Karpas-422 (cell line): ENCODE results near the gene USP34. TPM values are rescaled to one million over a fixed set of nuclear protein-coding genes. Genes with fewer than 3 reads are reported as not detected.

Experiments
- DNase-seq: peaks from one replicate; pipeline ENCODE4 v3.0.0-alpha.2; 2015
- H2AFZ ChIP-seq: fragments of 200-600 bp; sonication (generic); 2 replicates; pipeline ENCODE4 v1.6.1; 2014; ENCODE audit warnings: antibody characterized with exemption, low read length, mixed read lengths
- H3K27ac ChIP-seq: fragments of 200-600 bp; sonication (generic); 2 replicates; pipeline ENCODE4 v1.5.1; 2014; ENCODE audit warnings: mild to moderate bottlenecking, low read length, moderate library complexity
- H3K27me3 ChIP-seq: fragments of 200-600 bp; sonication (generic); 2 replicates; pipeline ENCODE4 v1.6.1; 2014; ENCODE audit warnings: low read length, mixed read lengths
- H3K36me3 ChIP-seq: fragments of 200-600 bp; sonication (generic); 2 replicates; pipeline ENCODE4 v1.6.1; 2014; ENCODE audit warnings: low read length, mixed read lengths; ENCODE audit not compliant: insufficient read depth
- H3K4me1 ChIP-seq: fragments of 200-600 bp; sonication (generic); 2 replicates; pipeline ENCODE4 v1.6.1; 2014; ENCODE audit warnings: mild to moderate bottlenecking, low read length, mixed read lengths
- H3K4me2 ChIP-seq: fragments of 200-600 bp; sonication (generic); 2 replicates; pipeline ENCODE4 v1.6.1; 2014; ENCODE audit warnings: low read length, low read depth, mild to moderate bottlenecking; ENCODE audit not compliant: poor library complexity, severe bottlenecking
- H3K4me3 ChIP-seq: fragments of 200-600 bp; sonication (generic); 2 replicates; pipeline ENCODE4 v1.5.1; 2014; ENCODE audit warnings: mild to moderate bottlenecking, antibody characterized with exemption, low read length, mixed read lengths
- H3K79me2 ChIP-seq: fragments of 200-600 bp; sonication (generic); 2 replicates; pipeline ENCODE4 v1.6.1; 2014; ENCODE audit warnings: mild to moderate bottlenecking, low read length, mixed read lengths
- H3K9ac ChIP-seq: fragments of 200-600 bp; sonication (generic); 2 replicates; pipeline ENCODE4 v1.6.0; 2014; ENCODE audit warnings: low read length
- H3K9me2 ChIP-seq: fragments of 200-600 bp; sonication (generic), shearing (Covaris generic); replicated peaks from 2 replicates; pipeline ENCODE4 v1.6.0; 2014; ENCODE audit warnings: mild to moderate bottlenecking, low read length, moderate library complexity; ENCODE audit not compliant: insufficient read depth
- H3K9me3 ChIP-seq: fragments of 300-700, 200-600 bp; sonication (generic); 2 replicates; pipeline ENCODE4 v1.6.1; 2014; ENCODE audit warnings: low read length, mixed read lengths
- H4K20me1 ChIP-seq: fragments of 200-600 bp; sonication (generic); 2 replicates; pipeline ENCODE4 v1.6.1; 2014; ENCODE audit warnings: mild to moderate bottlenecking, antibody characterized with exemption, low read length, low read depth; ENCODE audit not compliant: insufficient read depth
- total RNA-seq: library from RNA; depleted of rRNA; stranded (reverse); fragments of >200 nt; shearing (Covaris generic); gene quantifications from 2 replicates; pipeline ENCODE4 v1.2.3, GENCODE V29; 2014; ENCODE audit warnings: low replicate concordance

The USP34 gene
- total RNA-seq, 1 experiment from 2014 or later: 376 TPM

DNA sequence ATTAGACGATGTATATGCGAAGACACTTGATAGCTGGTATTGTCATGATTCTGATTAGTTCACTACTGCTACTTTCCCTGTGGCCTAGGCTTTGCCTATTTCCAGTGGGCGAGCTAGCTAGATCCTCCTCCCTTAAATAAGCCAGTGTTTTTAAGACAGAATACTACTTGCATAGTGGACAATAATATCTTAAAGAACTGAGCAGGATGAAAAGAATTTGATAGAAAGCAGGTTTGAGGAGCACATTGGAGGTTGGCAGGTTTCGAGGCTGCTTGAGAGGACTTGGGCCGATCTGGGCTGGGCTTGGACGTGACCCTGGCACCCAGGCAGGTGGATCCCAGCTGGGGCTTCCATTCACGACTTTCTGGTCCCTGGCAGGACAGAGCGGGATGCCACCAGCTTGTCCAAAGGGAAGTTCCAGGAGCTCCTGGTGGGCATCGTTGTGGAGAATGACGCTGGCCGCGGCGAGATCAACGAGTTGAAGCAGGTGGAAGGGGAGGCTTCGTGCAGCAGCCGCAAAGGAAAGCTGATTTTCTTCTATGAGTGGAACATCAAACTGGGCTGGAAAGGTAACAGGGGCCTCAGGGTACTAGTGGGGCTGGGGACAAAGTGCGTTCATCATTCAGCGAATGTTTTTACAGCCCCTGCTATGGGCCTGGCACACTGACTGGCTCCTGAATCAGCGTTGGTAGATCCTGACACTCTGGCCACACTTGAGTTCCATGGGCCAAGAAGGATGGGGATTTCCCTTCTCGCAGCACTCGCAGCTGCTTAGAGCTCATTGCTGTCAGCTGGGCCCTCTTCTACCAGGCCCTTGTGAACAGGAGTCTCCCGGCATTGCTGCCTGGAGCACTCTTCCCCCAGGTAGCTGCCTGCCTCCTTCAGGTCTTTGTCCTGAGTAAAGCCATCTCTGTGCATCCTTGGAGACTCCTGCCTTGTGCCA, 292.0 kb downstream of the USP34 start:
- peak overlapping the region; percentile 96 for H3K9ac ChIP-seq

DNA sequence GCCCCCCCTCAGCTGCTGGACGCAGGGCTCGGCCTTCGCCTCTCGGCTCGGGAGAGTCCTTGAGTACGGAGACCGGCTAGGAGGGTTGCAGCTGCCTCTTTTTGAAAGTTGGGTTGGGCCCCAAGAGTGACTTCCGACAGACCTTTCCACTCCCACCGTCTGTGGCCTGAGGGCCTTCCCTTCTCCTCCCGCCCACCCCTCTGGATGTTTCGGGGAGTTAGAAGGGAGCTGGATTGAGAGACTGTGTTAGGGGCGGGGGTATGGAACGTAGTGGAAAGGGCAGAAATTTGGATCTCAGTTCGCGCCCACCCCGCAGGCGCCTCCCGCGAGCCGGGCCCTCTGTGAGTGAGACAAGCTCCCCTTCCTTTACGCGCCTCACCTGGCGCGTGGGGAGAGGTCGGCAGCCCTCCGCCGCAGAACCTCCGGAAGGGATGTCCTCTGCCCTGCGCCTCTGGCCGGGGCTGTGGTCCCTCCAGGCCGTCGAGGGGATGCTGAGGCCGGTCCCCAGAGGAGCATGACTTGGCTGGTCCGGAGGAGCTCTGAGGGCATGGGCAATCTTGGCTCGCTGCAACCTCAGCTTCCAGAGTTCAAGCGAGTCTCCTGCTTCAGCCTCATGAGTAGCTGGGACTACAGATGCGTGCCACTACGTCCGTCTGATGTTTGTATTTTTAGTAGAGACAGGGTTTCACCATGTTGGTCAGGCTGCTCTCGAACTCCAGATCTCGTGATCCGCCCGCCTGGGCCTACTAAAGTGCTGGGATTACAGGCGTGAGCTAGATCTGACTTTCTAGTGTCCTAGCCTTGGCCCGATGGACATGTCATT, 292.9 kb downstream of the USP34 start:
- peak; percentile 78 for DNase-seq
- H3K9ac ChIP-seq: peak overlapping the region; percentile 96
- H3K36me3 ChIP-seq: peaks cover 34% of the 10 kb centered on the region
- no peaks in the 10 kb centered on the region for H4K20me1 ChIP-seq
- H3K4me2 ChIP-seq: peak overlapping the region; percentile 84
- H3K9me3 ChIP-seq: no peaks in the 10 kb centered on the region
- H2AFZ ChIP-seq: peak overlapping the region; percentile 70
- no peaks in the 10 kb centered on the region for H3K9me2 ChIP-seq
- peak overlapping the region; percentile 77 for H3K4me3 ChIP-seq
- peaks cover 54% of the 10 kb centered on the region for H3K79me2 ChIP-seq
- peaks cover 46% of the 10 kb centered on the region for H3K4me1 ChIP-seq
- H3K27ac ChIP-seq: peak overlapping the region; percentile 74
- H3K27me3 ChIP-seq: no peaks in the 10 kb centered on the region

More for the DNA sequence above, 292.0 kb downstream of the USP34 start:
- H3K9me2 ChIP-seq: no peaks in the 10 kb centered on the region
- no peak overlapping the region for H2AFZ ChIP-seq
- peak overlapping the region; percentile 84 for H3K4me2 ChIP-seq
- no peak for DNase-seq
- H3K4me3 ChIP-seq: peak overlapping the region; percentile 77
- H3K4me1 ChIP-seq: peaks cover 46% of the 10 kb centered on the region
- H3K27ac ChIP-seq: peak overlapping the region; percentile 74; the same call in 1 of the 2 replicates
- H4K20me1 ChIP-seq: no peaks in the 10 kb centered on the region; the same call in 1 of the 2 replicates
- no peaks in the 10 kb centered on the region for H3K9me3 ChIP-seq
- H3K27me3 ChIP-seq: no peaks in the 10 kb centered on the region
- H3K79me2 ChIP-seq: peaks cover 63% of the 10 kb centered on the region
- peaks cover 44% of the 10 kb centered on the region for H3K36me3 ChIP-seq

- H3K4me1 ChIP-seq: peaks cover 46% of the 10 kb centered on the region
These were observed 293.8 kb downstream of the USP34 start for GRCh38 chr2:61176755-61177726.

DNA sequence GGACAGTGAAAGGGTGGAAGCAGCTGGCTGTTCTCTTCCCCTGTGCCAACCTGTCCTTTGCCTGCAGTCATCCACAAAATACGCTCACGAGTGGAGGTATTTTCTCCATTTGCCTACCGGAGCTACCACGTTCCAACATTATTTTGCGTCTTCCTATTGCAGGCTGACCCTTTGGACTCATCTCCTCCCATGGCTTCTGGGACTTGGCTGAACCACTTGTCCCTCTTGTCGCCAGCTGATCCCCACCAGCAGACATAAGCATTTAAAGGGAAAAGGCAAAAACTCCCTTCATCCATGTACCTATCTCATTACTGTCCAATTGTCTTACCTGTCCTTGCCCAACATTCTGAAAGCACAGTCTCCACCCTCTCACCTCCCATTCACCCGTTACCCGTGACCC, 295.9 kb downstream of the USP34 start:
- H3K9me2 ChIP-seq: no peaks in the 10 kb centered on the region
- H3K4me2 ChIP-seq: no peak overlapping the region
- H3K27me3 ChIP-seq: no peaks in the 10 kb centered on the region
- H3K36me3 ChIP-seq: peaks cover 8% of the 10 kb centered on the region; the same call in 1 of the 2 replicates
- H3K4me1 ChIP-seq: peaks cover 28% of the 10 kb centered on the region
- no peaks in the 10 kb centered on the region for H3K9me3 ChIP-seq
- H4K20me1 ChIP-seq: no peaks in the 10 kb centered on the region
- no peak overlapping the region for H3K4me3 ChIP-seq
- H2AFZ ChIP-seq: no peak overlapping the region
- H3K79me2 ChIP-seq: peaks cover 27% of the 10 kb centered on the region
- DNase-seq: no peak
- H3K27ac ChIP-seq: no peak overlapping the region
- H3K9ac ChIP-seq: no peak overlapping the region

More at GRCh38 chr2:61176755-61177726, 293.8 kb downstream of the USP34 start:
- DNase-seq: peak; percentile 99
- Histone ChIP-seq H3K36me3 (peaks cover 27% of the 10 kb centered on the region), H3K4me3 (peak overlapping the region; percentile 77), H3K27ac (peak overlapping the region; percentile 74), H4K20me1 (no peaks in the 10 kb centered on the region), H3K9me2 (no peaks in the 10 kb centered on the region), H3K9me3 (no peaks in the 10 kb centered on the region), H3K79me2 (peaks cover 48% of the 10 kb centered on the region), H3K4me2 (peak overlapping the region; percentile 84), H2AFZ (peak overlapping the region; percentile 71), H3K27me3 (no peaks in the 10 kb centered on the region), H3K9ac (peak overlapping the region; percentile 96)

GRCh38 chr2:61173116-61173515, 297.8 kb downstream of the USP34 start:
- peaks cover 9% of the 10 kb centered on the region for H3K4me1 ChIP-seq
- no peak overlapping the region for H3K9ac ChIP-seq
- no peaks in the 10 kb centered on the region for H3K9me3 ChIP-seq
- H3K27ac ChIP-seq: no peak overlapping the region
- H3K4me3 ChIP-seq: no peak overlapping the region
- no peaks in the 10 kb centered on the region for H4K20me1 ChIP-seq
- no peaks in the 10 kb centered on the region for H3K27me3 ChIP-seq
- DNase-seq: no peak
- no peaks in the 10 kb centered on the region for H3K36me3 ChIP-seq
- H2AFZ ChIP-seq: no peak overlapping the region
- no peaks in the 10 kb centered on the region for H3K9me2 ChIP-seq
- no peak overlapping the region for H3K4me2 ChIP-seq
- H3K79me2 ChIP-seq: peaks cover 8% of the 10 kb centered on the region

DNA sequence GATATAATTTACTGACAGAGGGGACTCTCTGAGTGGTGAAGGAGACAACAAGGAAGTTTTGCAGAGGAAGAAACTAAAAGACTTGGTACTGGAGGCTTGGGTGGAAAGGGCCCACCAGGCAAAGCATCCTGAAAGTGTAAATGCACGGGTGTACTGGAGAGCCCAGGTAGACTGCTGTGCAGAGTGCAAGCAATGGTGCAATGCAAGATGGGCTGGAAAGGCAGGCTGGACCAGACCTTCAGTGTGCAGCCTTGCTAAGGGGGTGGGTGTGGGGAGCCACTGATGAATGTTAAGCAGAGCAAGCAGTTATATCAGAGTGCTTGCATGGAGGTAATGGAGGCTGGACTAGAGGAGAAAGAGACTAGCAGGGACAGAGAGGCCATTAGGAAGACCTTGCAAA, 298.2 kb downstream of the USP34 start:
- Histone ChIP-seq H4K20me1 (no peaks in the 10 kb centered on the region), H3K9ac (no peak overlapping the region)

GRCh38 chr2:61167579-61167978, 303.3 kb downstream of the USP34 start:
- H3K9ac ChIP-seq: no peak overlapping the region
- H3K27ac ChIP-seq: no peak overlapping the region
- no peaks in the 10 kb centered on the region for H3K79me2 ChIP-seq
- H3K9me2 ChIP-seq: no peaks in the 10 kb centered on the region
- H3K4me3 ChIP-seq: no peak overlapping the region
- no peaks in the 10 kb centered on the region for H3K4me1 ChIP-seq
- H3K9me3 ChIP-seq: no peaks in the 10 kb centered on the region
- peaks cover 6% of the 10 kb centered on the region; the same call in 1 of the 2 replicates for H3K36me3 ChIP-seq
- no peaks in the 10 kb centered on the region for H3K27me3 ChIP-seq
- no peak for DNase-seq
- no peak overlapping the region for H2AFZ ChIP-seq
- H4K20me1 ChIP-seq: no peaks in the 10 kb centered on the region
- no peak overlapping the region for H3K4me2 ChIP-seq

More for the DNA sequence above, 298.2 kb downstream of the USP34 start:
- DNase-seq: no peak
- Histone ChIP-seq H3K36me3 (no peaks in the 10 kb centered on the region), H3K4me1 (peaks cover 7% of the 10 kb centered on the region), H3K79me2 (peaks cover 4% of the 10 kb centered on the region), H2AFZ (no peak overlapping the region), H3K4me2 (no peak overlapping the region), H3K27me3 (no peaks in the 10 kb centered on the region), H3K27ac (no peak overlapping the region), H3K9me2 (no peaks in the 10 kb centered on the region), H3K4me3 (no peak overlapping the region), H3K9me3 (no peaks in the 10 kb centered on the region)
